GM23248 (cell line): ENCODE results near the gene C3.

Experiments used
- EZH2 ChIP-seq: fragments of 200-600 bp; sonication (generic); IDR thresholded peaks from 2 replicates; pipeline ENCODE4 v1.6.1; 2018; ENCODE audit warnings: antibody characterized with exemption, mild to moderate bottlenecking; ENCODE audit not compliant: insufficient read depth, poor library complexity, severe bottlenecking
- EZH2phosphoT487 ChIP-seq: fragments of 200-600 bp; sonication (generic); IDR thresholded peaks from 2 replicates; pipeline ENCODE4 v1.6.1; 2018; ENCODE audit warnings: antibody characterized with exemption, moderate library complexity, mild to moderate bottlenecking, low read depth; ENCODE audit not compliant: insufficient read depth

DNA sequence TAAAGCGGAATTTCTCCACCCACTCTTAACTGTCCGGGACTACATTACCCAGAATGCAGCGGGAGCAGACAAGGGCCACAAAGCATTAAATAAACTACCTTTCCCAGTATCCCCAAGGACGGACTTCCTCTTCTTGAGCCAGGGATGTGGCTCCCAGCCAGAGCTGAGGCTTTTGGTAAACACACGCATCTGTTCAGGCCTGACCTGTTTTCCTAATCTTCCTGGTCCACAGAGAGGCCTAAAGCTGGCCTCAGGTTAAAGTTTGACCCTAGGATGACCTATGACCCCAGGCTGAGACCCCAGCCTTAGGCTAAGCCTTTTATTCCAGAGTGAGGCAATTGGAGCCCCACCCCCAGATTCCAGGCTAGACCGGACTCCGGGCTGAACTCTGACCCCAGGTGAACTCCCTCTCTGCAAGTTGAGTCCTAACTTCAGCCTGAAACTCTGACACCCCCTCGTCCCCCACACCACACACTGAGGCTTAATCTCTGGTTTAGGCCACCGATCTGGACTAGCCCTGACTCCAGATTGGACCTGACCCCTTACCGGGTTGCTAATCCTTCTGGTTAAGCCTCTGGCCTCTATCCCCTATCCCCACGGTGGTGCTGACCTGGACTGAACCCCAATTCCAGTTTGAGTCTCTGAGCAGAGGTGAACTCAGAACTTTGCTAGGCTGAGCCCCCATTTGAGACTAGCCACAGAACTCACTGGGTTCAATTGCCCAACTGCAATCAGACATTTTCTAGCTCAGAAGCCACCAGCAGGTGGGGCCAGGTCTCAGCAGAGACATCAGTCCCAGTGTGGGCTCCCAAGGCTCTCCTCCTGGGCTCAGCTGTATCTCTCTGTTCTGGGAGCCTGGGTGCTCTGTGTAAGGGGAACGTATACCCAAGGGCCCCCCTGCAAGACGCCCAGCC, 17.7 kb upstream of the C3 start:
- TF ChIP-seq EZH2phosphoT487: no peak
- TF ChIP-seq EZH2: no peak
